IMR-90 (cell line): Measurements from ENCODE around the gene RGS3. TPM values are rescaled to one million over a fixed set of nuclear protein-coding genes. Genes with fewer than 3 reads are reported as not detected.

Experiments
- ATAC-seq: fragments of 200-7000 bp; cut with Tn5 transposase; 2 replicates; pipeline ENCODE4 v1.9.1; 2020; ENCODE audit warnings: low read depth, mild to moderate bottlenecking, moderate library complexity
- BruUV-seq: library from RNA; stranded (reverse); fragments of 400-500 nt; replicated peaks from 2 replicates; lab custom pipeline; 2021; lab: Mats Ljungman, UMichigan
- CTCF ChIA-PET: fragments of 300-600 bp; formaldehyde crosslinking; extraction: SDS; loops from one replicate; lab custom pipeline; 2021; ENCODE audit warnings: antibody characterized with exemption; lab: Yijun Ruan, JAX
- POLR2A ChIA-PET: fragments of 300-600 bp; sonication (Branson Sonifier 250); formaldehyde crosslinking; loops from one replicate; lab custom pipeline; 2022; ENCODE audit warnings: antibody characterized with exemption; ENCODE audit not compliant: unreplicated experiment; lab: Charles Lee
- DNase-seq: peaks from one replicate; pipeline ENCODE4 v3.0.0; 2013
- H2AFZ ChIP-seq: replicated peaks from 2 replicates; pipeline ENCODE3; 2013; ENCODE audit warnings: low read length, mild to moderate bottlenecking; ENCODE audit not compliant: poor library complexity
- H2AK5ac ChIP-seq: 2 replicates; pipeline ENCODE4 v1.6.1; 2013; ENCODE audit warnings: low read depth, low read length, inconsistent platforms
- H2AK9ac ChIP-seq: replicated peaks from 2 replicates; pipeline ENCODE3; 2013; ENCODE audit warnings: mild to moderate bottlenecking, low read depth, low read length, moderate library complexity; ENCODE audit not compliant: poor library complexity
- H2BK120ac ChIP-seq: 2 replicates; pipeline ENCODE4 v1.6.1; 2013; ENCODE audit warnings: low read depth, low read length, inconsistent platforms
- H2BK15ac ChIP-seq: 3 replicates; pipeline ENCODE4 v1.6.1; 2013; ENCODE audit warnings: low read depth, low read length, inconsistent platforms
- H2BK20ac ChIP-seq: 2 replicates; pipeline ENCODE4 v1.6.1; 2013; ENCODE audit warnings: low read depth, mild to moderate bottlenecking, inconsistent platforms, low read length, moderate library complexity
- H2BK5ac ChIP-seq: 2 replicates; pipeline ENCODE4 v1.6.1; 2013; ENCODE audit warnings: mild to moderate bottlenecking, low read depth, low read length, inconsistent platforms; ENCODE audit not compliant: poor library complexity, severe bottlenecking
- H3K14ac ChIP-seq: replicated peaks from 2 replicates; pipeline ENCODE4 v1.6.1; 2013; ENCODE audit warnings: low read depth, low read length, inconsistent platforms
- H3K18ac ChIP-seq: 2 replicates; pipeline ENCODE4 v1.6.1; 2013; ENCODE audit warnings: low read depth, low read length, control low read depth
- H3K23ac ChIP-seq: 2 replicates; pipeline ENCODE4 v1.6.1; 2013; ENCODE audit warnings: low read depth, low read length, inconsistent platforms
- H3K27ac ChIP-seq: 2 replicates; pipeline ENCODE4 v1.5.1; 2013; ENCODE audit warnings: mild to moderate bottlenecking, control low read depth, low read length; ENCODE audit not compliant: insufficient read depth
- H3K27me3 ChIP-seq: 2 replicates; pipeline ENCODE4 v1.6.1; 2013; ENCODE audit warnings: low read length; ENCODE audit not compliant: control insufficient read depth, insufficient read depth
- H3K36me3 ChIP-seq: 2 replicates; pipeline ENCODE4 v1.6.1; 2013; ENCODE audit warnings: low read length, mixed read lengths; ENCODE audit not compliant: control insufficient read depth, insufficient read depth
- H3K4ac ChIP-seq: 2 replicates; pipeline ENCODE4 v1.6.1; 2013; ENCODE audit warnings: low read depth, low read length, inconsistent platforms
- H3K4me1 ChIP-seq: 2 replicates; pipeline ENCODE4 v1.6.1; 2013; ENCODE audit warnings: low read length, mixed read lengths; ENCODE audit not compliant: control insufficient read depth, insufficient read depth
- H3K4me2 ChIP-seq: 2 replicates; pipeline ENCODE4 v1.6.1; 2013; ENCODE audit warnings: low read depth, mild to moderate bottlenecking, control low read depth, low read length, moderate library complexity
- H3K4me3 ChIP-seq: 2 replicates; pipeline ENCODE4 v1.5.1; 2013; ENCODE audit warnings: low read depth, mild to moderate bottlenecking, control low read depth, low read length, moderate library complexity; ENCODE audit not compliant: insufficient read depth
- H3K56ac ChIP-seq: 2 replicates; pipeline ENCODE4 v1.6.1; 2013; ENCODE audit warnings: low read length, inconsistent platforms; ENCODE audit not compliant: insufficient read depth; ENCODE audit errors: extremely low read depth
- H3K79me1 ChIP-seq, 2 experiments: 2 replicates each; pipeline ENCODE4 v1.6.1; 2013; ENCODE audit warnings: low read length in 2 of 2, inconsistent platforms in 1 of 2, low read depth in 1 of 2
- H3K9ac ChIP-seq: 2 replicates; pipeline ENCODE4 v1.6.1; 2013; ENCODE audit warnings: low read depth, low read length, control low read depth
- H3K9me1 ChIP-seq: 2 replicates; pipeline ENCODE4 v1.6.1; 2013; ENCODE audit warnings: low read length, inconsistent platforms; ENCODE audit not compliant: insufficient read depth
- H3K9me3 ChIP-seq: 2 replicates; pipeline ENCODE4 v1.6.1; 2013; ENCODE audit warnings: low read length; ENCODE audit not compliant: control insufficient read depth, insufficient read depth
- H4K20me1 ChIP-seq: 2 replicates; pipeline ENCODE4 v1.6.1; 2013; ENCODE audit warnings: low read length, inconsistent platforms; ENCODE audit not compliant: insufficient read depth
- H4K5ac ChIP-seq: 2 replicates; pipeline ENCODE4 v1.6.1; 2013; ENCODE audit warnings: mild to moderate bottlenecking, low read depth, low read length, control low read depth
- H4K8ac ChIP-seq, 2 experiments: 2 replicates each; pipeline ENCODE4 v1.6.1; 2013; ENCODE audit warnings: low read depth in 2 of 2, low read length in 2 of 2, control low read depth in 1 of 2, inconsistent platforms in 1 of 2
- H4K91ac ChIP-seq: 2 replicates; pipeline ENCODE4 v1.6.1; 2013; ENCODE audit warnings: low read depth, low read length, inconsistent platforms; ENCODE audit not compliant: insufficient read depth
- BHLHE40 ChIP-seq: fragments of 150-350 bp; IDR thresholded peaks from 2 replicates; pipeline ENCODE4 v1.6.1; 2016; ENCODE audit warnings: mild to moderate bottlenecking, low read depth, low read length
- CEBPB ChIP-seq: IDR thresholded peaks from 2 replicates; pipeline ENCODE4 v1.6.1; 2012; ENCODE audit warnings: low read depth, low read length, improper control_type of control experiment
- CHD1 ChIP-seq: IDR thresholded peaks from 2 replicates; pipeline ENCODE4 v1.6.1; 2012; ENCODE audit warnings: low read depth, low read length, improper control_type of control experiment
- CTCF ChIP-seq: conservative IDR thresholded peaks from 2 replicates; pipeline ENCODE4 v1.5.1; 2012; ENCODE audit warnings: mild to moderate bottlenecking, low read depth, low read length, improper control_type of control experiment
- ELK1 ChIP-seq: fragments of 150-350 bp; IDR thresholded peaks from 2 replicates; pipeline ENCODE4 v1.6.1; 2016; ENCODE audit warnings: low read depth, mild to moderate bottlenecking, low read length, moderate library complexity, borderline replicate concordance
- FOS ChIP-seq: fragments of 150-350 bp; IDR thresholded peaks from 2 replicates; pipeline ENCODE4 v1.6.1; 2016; ENCODE audit warnings: low read depth, low read length
- MAFK ChIP-seq: IDR thresholded peaks from 2 replicates; pipeline ENCODE4 v1.6.1; 2012; ENCODE audit warnings: low read depth, low read length, improper control_type of control experiment
- MAZ ChIP-seq: IDR thresholded peaks from 2 replicates; pipeline ENCODE4 v1.6.1; 2012; ENCODE audit warnings: low read depth, mild to moderate bottlenecking, low read length, improper control_type of control experiment, moderate library complexity, borderline replicate concordance
- MXI1 ChIP-seq: IDR thresholded peaks from 2 replicates; pipeline ENCODE4 v1.6.1; 2012; ENCODE audit warnings: low read depth, mild to moderate bottlenecking, low read length, moderate library complexity, borderline replicate concordance
- NFE2L2 ChIP-seq: fragments of 150-350 bp; IDR thresholded peaks from 2 replicates; pipeline ENCODE4 v1.6.1; 2016; ENCODE audit warnings: low read depth, mild to moderate bottlenecking, low read length
- POLR2A ChIP-seq: IDR thresholded peaks from 2 replicates; pipeline ENCODE4 v1.6.1; 2012; ENCODE audit warnings: mild to moderate bottlenecking, low read depth, low read length
- RAD21 ChIP-seq: IDR thresholded peaks from 2 replicates; pipeline ENCODE4 v1.6.1; 2012; ENCODE audit warnings: low read length, improper control_type of control experiment
- RCOR1 ChIP-seq: IDR thresholded peaks from 2 replicates; pipeline ENCODE4 v1.6.1; 2012; ENCODE audit warnings: mild to moderate bottlenecking, low read length, improper control_type of control experiment; ENCODE audit not compliant: insufficient replicate concordance
- RFX5 ChIP-seq: IDR thresholded peaks from 2 replicates; pipeline ENCODE4 v1.8.0; 2012; ENCODE audit warnings: low read depth, mild to moderate bottlenecking, low read length, moderate library complexity
- SMC3 ChIP-seq: fragments of 150-350 bp; IDR thresholded peaks from 2 replicates; pipeline ENCODE4 v1.6.1; 2016; ENCODE audit warnings: low read depth, mild to moderate bottlenecking, antibody characterized with exemption, low read length, moderate library complexity
- USF2 ChIP-seq: fragments of 150-350 bp; IDR thresholded peaks from 2 replicates; pipeline ENCODE4 v1.6.1; 2017; ENCODE audit warnings: mild to moderate bottlenecking, antibody characterized with exemption, low read length, low read depth
- WGBS, 2 experiments: methylation state at CpG; one replicate each; pipeline versions ENCODE4 v1.1.5 to v1.1.7; 2013; ENCODE audit warnings: missing lambda C conversion rate in 2 of 2; ENCODE audit not compliant: insufficient read length in 1 of 2; ENCODE audit errors: extremely low coverage in 2 of 2; 5-methylcytosine and 5-hydroxymethylcytosine counted together
- dilution Hi-C: fragments of 300-500 bp; cut with HindIII; formaldehyde crosslinking; loops from one replicate; pipeline ENCODE4 v1.14.3; 2018; ENCODE audit warnings: low sequenced_read_pairs; ENCODE audit not compliant: unreplicated experiment
- in situ Hi-C: fragments of 300-500 bp; cut with MboI; formaldehyde crosslinking; loops from 3 replicates; pipeline ENCODE4 v1.14.3; 2019; ENCODE audit warnings: low sequenced_read_pairs, inconsistent platforms, mixed read lengths
- intact Hi-C: fragments of 100-400 bp; cut with micrococcal nuclease; formaldehyde crosslinking; loops from 2 replicates; pipeline ENCODE4 v1.10.0; 2022
- polyA plus RNA-seq, 3 experiments: library from polyadenylated mRNA; depleted of rRNA; stranded (reverse); fragments of >200 nt; gene quantifications; 2 replicates each; pipeline ENCODE4 v1.2.3, GENCODE V29; 2012; ENCODE audit warnings: low replicate concordance in 1 of 3
- total RNA-seq: library from RNA; depleted of rRNA; stranded (reverse); fragments of >200 nt; gene quantifications from 2 replicates; pipeline ENCODE4 v1.2.3, GENCODE V29; 2012

RGS3 gene
- total and polyA plus RNA-seq, 2 of the 4 experiments (the other 2 are of a cell fraction), result 51.8 to 65.6 TPM

GRCh38 chr9:113636693-113637092 is 173.2 kb downstream of the RGS3 start:
- Histone ChIP-seq H3K27me3 (no peaks in the 10 kb centered on the region), H3K9me1 (peaks cover 30% of the 10 kb centered on the region), H3K79me1 (0 out of 4 replicates have a peak, but pooled peaks cover 0 to 2% of the 10 kb centered on the region in 2 experiments), H2BK15ac (no peak overlapping the region), H2BK5ac (no peak overlapping the region), H3K9me3 (no peaks in the 10 kb centered on the region), H3K56ac (no peak overlapping the region), H2BK120ac (peak overlapping the region; percentile 64; the same call in 1 of the 2 replicates), H4K5ac (no peak overlapping the region), H2BK20ac (peak overlapping the region; percentile 19), H3K4ac (peak overlapping the region; percentile 66), H3K9ac (no peak overlapping the region), H2AFZ (no peak overlapping the region), H3K27ac (no peak overlapping the region), H2AK5ac (peak overlapping the region; percentile 44), H4K20me1 (no peaks in the 10 kb centered on the region), H3K23ac (no peak overlapping the region), H2AK9ac (no peak overlapping the region), H3K4me1 (peaks cover 39% of the 10 kb centered on the region), H4K8ac (no peak overlapping the region), H3K18ac (no peak overlapping the region), H4K91ac (0 out of 2 replicates have a peak overlapping the region, but pooled peaks have one; percentile 12), H3K4me3 (no peak overlapping the region), H3K36me3 (no peaks in the 10 kb centered on the region), H3K4me2 (no peak overlapping the region), H3K14ac (0 out of 2 replicates have a peak overlapping the region, but pooled peaks have one; percentile 35)
- dilution Hi-C loops (no loop called here), in situ Hi-C loops (no loop called here), intact Hi-C loops (no loop called here)
- DNase-seq (no peak), ATAC-seq (no peak)
- ChIA-PET POLR2A (no interaction called here), CTCF (no interaction called here)
- 93% methylated on average over 3 of the region's 6 CpGs; no CpG with 5 or more reads in 1 of the 2 experiments for WGBS, 2 experiments
- BruUV-seq, result no TSS peak
- TF ChIP-seq USF2 (no peak), RCOR1 (no peak), RAD21 (no peak), BHLHE40 (no peak), RFX5 (no peak), CEBPB (no peak), CHD1 (no peak), FOS (no peak), NFE2L2 (no peak), CTCF (no peak), MXI1 (no peak), POLR2A (no peak), MAFK (no peak), ELK1 (no peak), SMC3 (no peak), MAZ (no peak)
